GM18508 (cell line): ENCODE measurements around the gene CXorf58.

Experiments used
- ATAC-seq: cut with Tn5 transposase; IDR thresholded peaks from one replicate; pipeline ENCODE4 v1.9.1; 2021; ENCODE audit warnings: moderate number of reproducible peaks; ENCODE audit not compliant: insufficient read depth, unreplicated experiment

The CXorf58 gene

GRCh38 chrX:23900220-23900797 lies 7.5 kb upstream of the CXorf58 start:
- no peak for ATAC-seq

- no peak for ATAC-seq
Observed at GRCh38 chrX:23901060-23901459, 6.7 kb upstream of the CXorf58 start.

- no peak for ATAC-seq
Observed at GRCh38 chrX:23901805-23902204, 6.0 kb upstream of the CXorf58 start.

- no peak for ATAC-seq
Observed at GRCh38 chrX:23902419-23902818, 5.4 kb upstream of the CXorf58 start.

- ATAC-seq = no peak
Observed at GRCh38 chrX:23904096-23904495, 3.7 kb upstream of the CXorf58 start.

- ATAC-seq = no peak
Observed at GRCh38 chrX:23907111-23907497, 702 bp upstream of the CXorf58 start.

GRCh38 chrX:23908219-23909004 lies 606 bp downstream of the CXorf58 start:
- ATAC-seq = no peak

GRCh38 chrX:23911126-23911835 lies 3.5 kb downstream of the CXorf58 start:
- no peak for ATAC-seq

GRCh38 chrX:23919148-23919547 lies 11.3 kb downstream of the CXorf58 start:
- ATAC-seq = no peak

GRCh38 chrX:23919706-23920320 lies 12.0 kb downstream of the CXorf58 start:
- no peak for ATAC-seq

- ATAC-seq = no peak
Observed at GRCh38 chrX:23926015-23926414, 18.2 kb downstream of the CXorf58 start.

GRCh38 chrX:23930894-23931604 lies 23.2 kb downstream of the CXorf58 start:
- ATAC-seq = no peak

GRCh38 chrX:23932046-23932445 lies 24.2 kb downstream of the CXorf58 start:
- ATAC-seq = no peak

- no peak for ATAC-seq
Observed at GRCh38 chrX:23935106-23935505, 27.3 kb downstream of the CXorf58 start.

- ATAC-seq = no peak
Observed at GRCh38 chrX:23936180-23936579, 28.4 kb downstream of the CXorf58 start.

- ATAC-seq = no peak
Observed at GRCh38 chrX:23937100-23937499, 29.3 kb downstream of the CXorf58 start.

- no peak for ATAC-seq
Observed at GRCh38 chrX:23938690-23939089, 30.9 kb downstream of the CXorf58 start.

- ATAC-seq = no peak
Observed at GRCh38 chrX:23939203-23939602, 31.4 kb downstream of the CXorf58 start.

- no peak for ATAC-seq
Observed at GRCh38 chrX:23944234-23944633, 36.4 kb downstream of the CXorf58 start.

- no peak for ATAC-seq
Observed at GRCh38 chrX:23945206-23945605, 37.4 kb downstream of the CXorf58 start.
